NB4 (cell line): ENCODE results near the gene FGF14.

ENCODE experiments used
- DNase-seq: peaks from one replicate; pipeline ENCODE4 v3.0.0; 2010; ENCODE audit warnings: low read depth
- H3K4me3 ChIP-seq: one replicate; pipeline ENCODE4 v1.5.1; 2011; ENCODE audit warnings: mild to moderate bottlenecking, low read depth, low read length, moderate library complexity
- CTCF ChIP-seq: IDR thresholded peaks from one replicate; pipeline ENCODE4 v1.5.1; 2012; ENCODE audit warnings: low read depth, low read length
- MAX ChIP-seq: IDR thresholded peaks from 2 replicates; pipeline ENCODE4 v1.6.1; 2011; ENCODE audit warnings: low read depth, low read length
- MYC ChIP-seq: IDR thresholded peaks from 2 replicates; pipeline ENCODE4 v1.6.1; 2011; ENCODE audit warnings: low read depth, low read length
- POLR2A ChIP-seq: IDR thresholded peaks from 2 replicates; pipeline ENCODE4 v1.6.1; 2011; ENCODE audit warnings: mild to moderate bottlenecking; ENCODE audit not compliant: insufficient read length; ENCODE audit errors: extremely low read depth

The FGF14 gene

GRCh38 chr13:101869553-101869952 lies 532.3 kb downstream of the FGF14 start:
- no peak overlapping the region for H3K4me3 ChIP-seq
- TF ChIP-seq MAX (no peak), CTCF (no peak), POLR2A (no peak), MYC (no peak)
- DNase-seq, result no peak

- no peak overlapping the region for H3K4me3 ChIP-seq
- no peak for TF ChIP-seq POLR2A
- no peak for TF ChIP-seq CTCF
- TF ChIP-seq MAX, result no peak
- TF ChIP-seq MYC, result no peak
- DNase-seq, result no peak
Observed at GRCh38 chr13:101868585-101869469, 533.0 kb downstream of the FGF14 start.

- DNase-seq, result no peak
- TF ChIP-seq MAX (no peak), MYC (no peak), CTCF (no peak), POLR2A (no peak)
- H3K4me3 ChIP-seq, result no peak overlapping the region
Observed at GRCh38 chr13:101866889-101867581, 534.8 kb downstream of the FGF14 start.

- no peak overlapping the region for H3K4me3 ChIP-seq
- TF ChIP-seq CTCF, result no peak
- TF ChIP-seq MYC, result no peak
- TF ChIP-seq MAX, result no peak
- no peak for TF ChIP-seq POLR2A
- DNase-seq, result no peak
Observed at GRCh38 chr13:101858860-101859259, 543.0 kb downstream of the FGF14 start.

GRCh38 chr13:101846701-101847100 lies 555.1 kb downstream of the FGF14 start:
- H3K4me3 ChIP-seq, result no peak overlapping the region
- no peak for TF ChIP-seq MAX
- no peak for TF ChIP-seq MYC
- no peak for DNase-seq

- TF ChIP-seq MAX (no peak), POLR2A (no peak), CTCF (no peak)
- no peak for DNase-seq
- H3K4me3 ChIP-seq, result no peak overlapping the region
Observed at GRCh38 chr13:101846249-101846648, 555.6 kb downstream of the FGF14 start.
